B cell (primary cell): Measurements from ENCODE around the gene NCCRP1. TPM values are rescaled to one million over a fixed set of nuclear protein-coding genes. Genes with fewer than 3 reads are reported as not detected.

Experiments
- ATAC-seq: fragments of 200-7000 bp; cut with Tn5 transposase; one replicate; pipeline ENCODE4 v1.10.0; 2021; ENCODE audit warnings: low read depth, mild to moderate bottlenecking, moderate number of reproducible peaks, moderate library complexity
- CTCF ChIA-PET: fragments of 350-600 bp; sonication (Branson Sonifier 250); formaldehyde crosslinking; loops from one replicate; lab custom pipeline; 2021; ENCODE audit warnings: antibody characterized with exemption, inconsistent platforms; lab: Charles Lee
- POLR2A ChIA-PET: fragments of 350-600 bp; sonication (Branson Sonifier 250); formaldehyde crosslinking; loops from one replicate; lab custom pipeline; 2021; ENCODE audit warnings: antibody characterized with exemption; lab: Charles Lee
- DNase-seq: peaks from one replicate; pipeline ENCODE4 v3.0.0; 2013
- H2AFZ ChIP-seq: 2 replicates; pipeline ENCODE4 v1.6.1; 2012; ENCODE audit warnings: mild to moderate bottlenecking, low read depth, low read length; ENCODE audit not compliant: insufficient read depth, poor library complexity, severe bottlenecking
- H3K27ac ChIP-seq, 2 donors: 1 replicate in 1 of 2; 2 replicates in 1 of 2; pipeline ENCODE4 v1.5.1; 2012 to 2013; ENCODE audit warnings: low read length in 2 of 2, mild to moderate bottlenecking in 2 of 2, moderate library complexity in 1 of 2
- H3K27me3 ChIP-seq, 4 experiments: fragments of 200-600 bp in 1 of 4; sonication (generic) in 1 of 4; replicated peaks in 1 of 4; 1 replicate in 2 of 4; 2 replicates in 2 of 4; pipeline versions ENCODE4 v1.6.1 to v1.7.0; 2013 to 2016; ENCODE audit warnings: low read length in 3 of 4, mild to moderate bottlenecking in 2 of 4, mixed read lengths in 1 of 4, moderate library complexity in 1 of 4; ENCODE audit not compliant: insufficient read depth in 4 of 4, control insufficient read depth in 3 of 4; ENCODE audit errors: control extremely low read depth in 1 of 4
- H3K36me3 ChIP-seq, 2 experiments: replicated peaks in 1 of 2; 1 replicate in 1 of 2; 2 replicates in 1 of 2; pipeline versions ENCODE4 v1.6.1 to v1.7.1; 2013; ENCODE audit warnings: low read length in 1 of 2; ENCODE audit not compliant: insufficient read depth in 2 of 2, control insufficient read depth in 1 of 2; ENCODE audit errors: control extremely low read depth in 1 of 2, extremely low read depth in 1 of 2
- H3K4me1 ChIP-seq, 2 donors: fragments of 200-600 bp in 1 of 2; sonication (generic) in 1 of 2; 1 replicate in 1 of 2; 2 replicates in 1 of 2; pipeline versions ENCODE4 v1.5.1 to v1.6.1; 2013 to 2017; ENCODE audit warnings: low read length in 2 of 2; ENCODE audit not compliant: control insufficient read depth in 2 of 2, insufficient read depth in 2 of 2
- H3K4me2 ChIP-seq: replicated peaks from 2 replicates; pipeline ENCODE3; 2012; ENCODE audit warnings: mild to moderate bottlenecking, low read depth, low read length; ENCODE audit not compliant: poor library complexity, severe bottlenecking
- H3K4me3 ChIP-seq, 5 experiments: fragments of 200-600 bp in 1 of 5; sonication (generic) in 1 of 5; 1 replicate in 3 of 5; 2 replicates in 2 of 5; pipeline versions ENCODE4 v1.5.1 to v1.7.0; 2011 to 2016; ENCODE audit warnings: low read length in 4 of 5, mild to moderate bottlenecking in 4 of 5, low read depth in 2 of 5, control low read depth in 1 of 5, moderate library complexity in 1 of 5; ENCODE audit not compliant: insufficient read depth in 1 of 5; ENCODE audit errors: control extremely low read depth in 1 of 5, extremely low read depth in 1 of 5
- H3K79me2 ChIP-seq: fragments of 200-600 bp; sonication (generic); one replicate; pipeline ENCODE4 v1.6.0; 2016; ENCODE audit warnings: low read length; ENCODE audit not compliant: control insufficient read depth, insufficient read depth
- H3K9ac ChIP-seq: fragments of 200-600 bp; sonication (generic); 2 replicates; pipeline ENCODE4 v1.6.1; 2017; ENCODE audit warnings: mild to moderate bottlenecking, low read length, moderate library complexity
- H3K9me3 ChIP-seq, 3 donors: one replicate each; pipeline versions ENCODE4 v1.6.1 to v1.7.1; 2013; ENCODE audit warnings: low read length in 2 of 3; ENCODE audit not compliant: control insufficient read depth in 2 of 3, insufficient read depth in 1 of 3; ENCODE audit errors: control extremely low read depth in 1 of 3
- H4K20me1 ChIP-seq: 2 replicates; pipeline ENCODE4 v1.6.0; 2012; ENCODE audit warnings: mild to moderate bottlenecking, low read length; ENCODE audit not compliant: insufficient read depth, control insufficient read depth, poor library complexity, severe bottlenecking
- H3K27ac Mint-ChIP-seq: one replicate; pipeline ENCODE4 v1.8.0; 2021; ENCODE audit warnings: mixed read lengths
- H3K27me3 Mint-ChIP-seq: one replicate; pipeline ENCODE4 v1.8.0; 2021; ENCODE audit warnings: mixed read lengths
- H3K4me1 Mint-ChIP-seq: one replicate; pipeline ENCODE4 v1.8.0; 2021; ENCODE audit warnings: mixed read lengths
- H3K4me3 Mint-ChIP-seq: one replicate; pipeline ENCODE4 v1.8.0; 2021; ENCODE audit warnings: mixed read lengths
- H3K9me3 Mint-ChIP-seq: one replicate; pipeline ENCODE4 v1.8.0; 2022; ENCODE audit warnings: mixed read lengths; ENCODE audit not compliant: insufficient read depth
- CTCF ChIP-seq: fragments of 200-600 bp; IDR thresholded peaks from one replicate; pipeline ENCODE4 v1.8.0; 2022; ENCODE audit warnings: antibody characterized with exemption, mild to moderate bottlenecking
- EZH2 ChIP-seq: IDR thresholded peaks from 2 replicates; pipeline ENCODE4 v1.6.1; 2012; ENCODE audit warnings: borderline replicate concordance, low read depth, mild to moderate bottlenecking, moderate library complexity, low read length; ENCODE audit not compliant: insufficient read depth, poor library complexity, severe bottlenecking
- WGBS: methylation state at CpG from one replicate; pipeline ENCODE4 v1.1.5; 2013; ENCODE audit warnings: missing lambda C conversion rate; ENCODE audit not compliant: insufficient coverage; 5-methylcytosine and 5-hydroxymethylcytosine counted together
- intact Hi-C: fragments of 100-400 bp; cut with micrococcal nuclease; formaldehyde crosslinking; loops from one replicate; pipeline ENCODE4 v1.10.0; 2022
- polyA plus RNA-seq: library from polyadenylated mRNA; depleted of rRNA; stranded (reverse); fragments of >200 nt; gene quantifications from 2 replicates; pipeline ENCODE4 v1.2.3, GENCODE V29; 2012
- total RNA-seq, 2 donors: library from RNA; stranded (reverse); fragments of 120-200 nt in 1 of 2; gene quantifications; 1 replicate in 1 of 2; 2 replicates in 1 of 2; pipeline versions ENCODE4 v1.2.3 to v1.2.4, GENCODE V29; 2013 to 2022

The NCCRP1 gene
- total and polyA plus RNA-seq, 2 donors (not counting 1 experiment from before 2014, with no cell fraction given): 0.04 TPM; not detected in 1

DNA sequence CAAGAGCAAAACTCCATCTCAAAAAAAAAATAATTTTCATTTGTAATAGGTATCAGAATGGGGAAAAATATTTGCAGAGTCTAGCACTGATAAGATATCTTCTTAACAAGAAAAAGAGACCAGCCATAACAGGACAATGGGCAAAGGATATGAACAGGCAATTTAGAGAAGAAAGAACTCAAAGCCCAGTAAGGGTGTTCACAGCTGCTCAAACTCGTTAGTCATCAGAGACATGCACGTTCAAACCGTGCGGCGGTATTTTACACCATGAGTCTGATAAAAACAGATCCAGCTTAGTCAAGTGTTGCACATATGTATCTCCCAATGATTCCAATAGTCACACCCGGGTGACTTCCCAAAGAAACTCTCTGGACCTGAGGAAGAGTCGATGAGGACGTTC is 13.7 kb upstream of the NCCRP1 start:
- Histone ChIP-seq H3K27ac (no peak overlapping the region), H3K9ac (no peak overlapping the region), H3K4me2 (no peak overlapping the region), H4K20me1 (no peaks in the 10 kb centered on the region), H3K36me3 (peaks cover 0 to 3% of the 10 kb centered on the region in 2 experiments), H3K9me3 (no peaks in the 10 kb centered on the region), H3K4me1 (no peaks in the 10 kb centered on the region), H3K27me3 (no peaks in the 10 kb centered on the region), H3K4me3 (no peak overlapping the region), H3K79me2 (no peaks in the 10 kb centered on the region), H2AFZ (no peak overlapping the region)
- DNase-seq (no peak), ATAC-seq (no peak)
- Mint-ChIP-seq H3K9me3 (no peaks in the 10 kb centered on the region), H3K4me1 (no peaks in the 10 kb centered on the region), H3K27ac (no peak overlapping the region), H3K4me3 (no peak overlapping the region), H3K27me3 (peaks cover 3% of the 10 kb centered on the region)
- WGBS: 94% methylated on average over 7 of the region's 8 CpGs
- ChIA-PET CTCF (no interaction called here), POLR2A (no interaction called here)
- intact Hi-C loops: no loop called here
- TF ChIP-seq CTCF (no peak), EZH2 (no peak)

DNA sequence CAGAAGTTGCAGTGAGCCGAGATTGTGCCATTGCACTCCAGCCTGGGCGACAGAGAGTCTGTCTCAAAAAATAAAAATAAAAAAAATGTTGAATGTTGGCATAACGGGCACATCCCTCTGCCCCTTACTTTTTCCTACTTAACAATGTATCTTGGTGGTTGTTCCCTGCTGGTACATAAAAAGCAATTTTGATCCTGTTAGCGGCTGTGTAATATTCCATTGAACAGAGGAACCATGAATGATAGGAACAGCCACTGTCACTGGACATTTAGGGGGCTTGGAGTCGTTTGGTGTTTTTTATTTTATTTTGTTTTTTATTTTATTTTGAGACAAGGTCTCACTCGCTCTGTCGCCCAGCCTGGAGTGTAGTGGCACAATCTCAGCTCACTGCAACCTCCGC is 10.4 kb upstream of the NCCRP1 start:
- H3K9ac ChIP-seq: no peak overlapping the region
- H4K20me1 ChIP-seq: no peaks in the 10 kb centered on the region
- no peak overlapping the region for H2AFZ ChIP-seq
- H3K36me3 ChIP-seq: no peaks in the 10 kb centered on the region
- ATAC-seq: no peak
- Mint-ChIP-seq H3K9me3 (no peaks in the 10 kb centered on the region), H3K4me3 (no peak overlapping the region), H3K27me3 (peaks cover 10% of the 10 kb centered on the region), H3K4me1 (no peaks in the 10 kb centered on the region), H3K27ac (no peak overlapping the region)
- H3K9me3 ChIP-seq: no peaks in the 10 kb centered on the region
- DNase-seq: no peak
- H3K4me2 ChIP-seq: no peak overlapping the region
- ChIA-PET CTCF (interaction anchor here (0.6 to 0.8 kb wide), 3 partner anchors 39 to 811 kb away, joined by 3 read pairs; no protein-coding TSS in a partner anchor), POLR2A (no interaction called here)
- H3K4me3 ChIP-seq: no peak overlapping the region
- H3K79me2 ChIP-seq: no peaks in the 10 kb centered on the region
- 87% methylated on average over 3 of the region's 8 CpGs for WGBS
- H3K27me3 ChIP-seq: no peaks in the 10 kb centered on the region
- H3K4me1 ChIP-seq: no peaks in the 10 kb centered on the region
- intact Hi-C loops: no loop called here
- TF ChIP-seq EZH2 (no peak), CTCF (no peak)
- H3K27ac ChIP-seq: no peak overlapping the region
